Left renal cortex interstitium (tissue), 4 donors: ENCODE measurements around the gene CENPS. TPM values are rescaled to one million over a fixed set of nuclear protein-coding genes. Genes with fewer than 3 reads are reported as not detected.
"Not testable (repeated sequence)": the region's sequence is repeated elsewhere in the genome, so short reads cannot be mapped to it uniquely, and the experiment has no call there.

Source experiments
- DNase-seq, 4 donors: peaks; one replicate each; pipeline ENCODE4 v3.0.0-alpha.2; 2013; ENCODE audit warnings: low read depth in 4 of 4, low spot score in 2 of 4, missing footprints in 1 of 4
- polyA plus RNA-seq, 4 donors: library from polyadenylated mRNA; unstranded; fragments of 120-200 nt; gene quantifications; one replicate each; pipeline ENCODE4 v1.2.1, GENCODE V29; 2013; ENCODE audit not compliant: insufficient read length in 4 of 4

Gene CENPS
- polyA plus RNA-seq: 10 to 100 TPM; 35.3 to 41.6 (median 38.7) TPM

DNA sequence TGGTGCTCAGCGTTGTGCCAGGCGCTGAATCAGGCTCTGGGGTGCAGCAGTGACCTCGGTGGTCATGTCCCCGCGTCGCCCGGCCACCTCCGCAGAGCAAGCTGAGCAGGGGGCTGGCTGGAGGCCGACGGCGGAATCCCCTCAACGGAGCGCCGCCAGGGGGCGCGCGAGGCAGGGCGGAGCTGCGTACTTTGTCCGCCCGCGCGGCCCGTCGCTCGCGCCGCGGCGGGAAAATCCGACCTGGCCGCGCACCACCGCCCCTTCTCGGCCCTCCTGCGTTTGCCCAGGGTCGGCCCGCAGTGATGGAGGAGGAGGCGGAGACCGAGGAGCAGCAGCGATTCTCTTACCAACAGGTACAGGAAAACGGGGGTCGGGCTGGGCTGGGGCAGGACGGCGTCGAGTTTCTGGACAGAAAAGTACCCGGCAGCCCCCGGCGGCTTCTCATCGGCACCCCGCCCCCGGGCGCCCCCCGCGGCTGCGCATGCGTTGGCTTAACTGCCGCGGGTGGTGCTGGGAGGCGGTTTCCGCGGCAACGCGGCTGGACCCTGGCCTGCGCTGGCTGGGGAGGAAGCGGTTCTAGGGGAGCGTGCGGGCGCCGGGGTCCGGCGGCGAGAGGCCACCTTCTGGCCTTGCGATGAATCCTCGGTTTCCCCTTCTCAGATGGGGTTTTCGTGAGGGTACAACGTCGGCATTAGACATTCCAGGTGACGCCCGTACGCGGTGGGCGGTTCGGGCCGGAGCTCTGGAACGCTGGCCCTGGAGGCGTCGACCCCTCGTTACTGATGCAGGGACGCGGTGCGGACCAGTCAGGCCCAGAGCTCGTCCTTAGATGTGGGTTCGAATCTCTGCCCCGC, at the start of gene CENPS:
TSS of gene CENPS (plus strand) at position 218 of the 854 bp plus-strand sequence. CDS start at position 303, 85 bp downstream.
- DNase-seq: peak; percentile 80 to 90 (median 84)

GRCh38 chr1:10380594-10381275, 49.5 kb upstream of the CENPS start:
- no peak for DNase-seq

- no peak for DNase-seq
These were observed 46.6 kb upstream of the CENPS start for GRCh38 chr1:10383630-10384029.

DNA sequence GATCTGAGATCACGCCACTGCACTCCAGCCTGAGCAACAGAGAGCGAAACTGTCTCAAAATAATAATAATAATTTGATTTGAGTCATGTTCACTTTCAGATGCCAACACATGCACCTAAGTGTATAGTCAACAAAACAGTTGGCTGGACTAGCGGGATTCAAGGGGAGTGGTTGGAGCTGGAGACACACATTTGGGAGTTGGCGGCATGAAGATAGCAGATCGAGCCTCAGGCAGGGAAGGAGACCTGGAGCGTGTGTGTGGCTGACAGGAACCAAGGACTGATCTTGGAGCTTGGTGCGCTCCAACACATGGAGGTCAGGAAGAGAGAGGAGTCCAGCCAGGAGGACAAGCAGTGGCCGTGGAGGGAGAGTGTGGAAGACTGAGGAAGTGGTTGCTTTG, 46.0 kb upstream of the CENPS start:
- no peak for DNase-seq

DNA sequence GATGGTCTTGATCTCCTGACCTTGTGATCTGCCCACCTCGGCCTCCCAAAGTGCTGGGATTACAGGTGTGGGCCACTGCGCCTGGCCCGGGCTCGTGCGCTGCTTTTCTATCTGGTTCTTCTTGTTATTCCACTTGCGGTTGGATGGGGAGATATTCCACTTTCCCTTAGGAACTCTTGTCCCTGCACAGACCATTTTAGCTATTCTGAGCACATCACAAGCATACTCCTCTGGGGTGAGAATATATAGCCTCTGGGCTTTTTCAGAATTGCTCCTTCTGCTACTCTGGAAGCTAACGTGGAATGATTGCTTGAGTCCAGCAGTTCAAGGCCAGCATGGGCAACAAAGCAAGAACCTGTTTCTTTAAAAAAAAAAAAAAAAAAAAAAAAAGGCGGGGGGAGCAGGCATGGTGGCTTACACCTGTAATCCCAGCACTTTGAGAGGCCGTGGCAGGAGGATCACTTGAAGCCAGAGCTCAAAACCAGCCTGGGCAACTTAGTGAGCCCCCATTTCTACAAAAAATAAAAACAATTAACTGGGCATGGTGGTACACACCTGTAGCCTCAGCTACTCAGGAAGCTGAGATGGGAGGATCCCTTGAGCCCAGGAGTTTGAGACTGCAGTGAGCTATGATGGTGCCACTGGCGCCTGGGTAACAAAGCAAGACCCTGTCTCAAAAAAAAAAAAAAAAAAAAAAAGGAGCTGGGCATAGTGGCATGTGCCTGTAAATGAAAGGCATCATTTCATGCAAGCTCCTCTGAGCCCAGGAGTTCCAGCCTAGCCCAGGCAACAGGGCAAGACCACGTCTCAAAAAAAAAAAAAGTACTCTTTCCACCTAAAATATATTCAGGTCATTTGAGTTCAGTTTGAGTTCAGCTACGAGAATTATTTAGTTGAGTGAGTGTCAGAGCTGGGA, 43.2 kb upstream of the CENPS start:
- no peak for DNase-seq

- peak in 3 of 4 donors; percentile 19 to 24 (median 21) for DNase-seq
These were observed 42.4 kb upstream of the CENPS start for GRCh38 chr1:10387677-10388386.

DNA sequence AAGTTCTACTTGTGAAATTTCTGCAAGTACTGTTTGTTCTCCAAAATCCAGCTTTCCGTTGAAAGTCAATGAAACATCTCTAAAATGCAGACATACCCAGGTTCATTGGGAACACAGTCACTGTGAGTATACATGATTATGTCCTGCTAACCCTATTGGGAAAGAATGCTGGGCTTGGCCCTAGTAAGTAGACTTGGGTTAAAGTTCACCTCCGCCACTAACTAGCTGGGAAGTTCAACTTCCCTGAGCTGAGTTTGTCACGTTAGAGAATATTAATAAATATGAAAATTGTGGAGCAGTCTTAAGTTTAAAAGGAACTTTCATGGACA, 41.9 kb upstream of the CENPS start:
- DNase-seq: no peak

- no peak for DNase-seq
These were observed 40.8 kb upstream of the CENPS start for GRCh38 chr1:10389271-10389973.

DNA sequence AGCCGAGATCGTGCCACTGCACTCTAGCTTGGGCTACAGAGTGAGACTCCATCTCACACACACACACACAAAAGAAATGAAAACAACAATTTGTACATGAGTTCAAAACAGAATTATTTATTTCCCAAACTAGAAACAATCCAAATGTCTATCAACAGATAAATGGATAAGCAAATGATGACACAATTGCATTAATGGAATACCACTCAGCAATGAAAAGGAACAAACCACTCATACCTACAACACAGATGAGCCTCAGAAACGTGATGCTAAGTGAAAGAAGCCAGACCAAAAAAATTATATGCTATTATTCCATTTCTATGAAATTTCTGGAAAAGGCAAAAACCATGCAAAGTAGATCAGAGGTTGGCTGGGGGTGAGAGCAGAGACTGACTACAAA, 33.4 kb upstream of the CENPS start:
- DNase-seq: no peak

- DNase-seq: no peak
These were observed 31.9 kb upstream of the CENPS start for GRCh38 chr1:10398278-10398733.

GRCh38 chr1:10398734-10399443, 31.3 kb upstream of the CENPS start, which contains the start of gene PGD:
Gene PGD, plus strand, starts transcription at chr1:10399064. Its CDS starts 54 bp downstream, at chr1:10399118.
- DNase-seq: peak; percentile 86 to 96 (median 91)

- DNase-seq: peak in 2 of 4 donors; percentile 7 to 14
These were observed 30.7 kb upstream of the CENPS start for GRCh38 chr1:10399444-10399941.

DNA sequence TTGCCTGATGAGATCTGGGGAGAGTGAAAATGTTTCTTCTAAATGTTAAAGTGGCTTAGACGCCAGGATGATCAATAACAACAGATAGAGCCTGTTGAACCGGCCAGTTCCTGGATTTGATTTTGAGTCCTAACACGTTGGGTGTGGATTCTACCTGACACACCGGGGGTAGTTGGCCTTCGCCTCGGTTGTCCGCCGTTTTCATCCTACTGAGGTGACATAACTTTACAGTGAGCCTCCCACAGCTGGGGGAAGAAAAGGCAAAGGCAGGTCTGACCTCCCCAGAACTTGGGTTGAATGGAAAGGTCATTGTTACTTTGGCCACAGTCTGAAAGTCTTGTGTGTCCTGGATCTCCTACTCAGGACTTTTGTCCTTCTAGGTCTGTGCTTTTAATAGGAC, 30.2 kb upstream of the CENPS start:
- DNase-seq: no peak

DNA sequence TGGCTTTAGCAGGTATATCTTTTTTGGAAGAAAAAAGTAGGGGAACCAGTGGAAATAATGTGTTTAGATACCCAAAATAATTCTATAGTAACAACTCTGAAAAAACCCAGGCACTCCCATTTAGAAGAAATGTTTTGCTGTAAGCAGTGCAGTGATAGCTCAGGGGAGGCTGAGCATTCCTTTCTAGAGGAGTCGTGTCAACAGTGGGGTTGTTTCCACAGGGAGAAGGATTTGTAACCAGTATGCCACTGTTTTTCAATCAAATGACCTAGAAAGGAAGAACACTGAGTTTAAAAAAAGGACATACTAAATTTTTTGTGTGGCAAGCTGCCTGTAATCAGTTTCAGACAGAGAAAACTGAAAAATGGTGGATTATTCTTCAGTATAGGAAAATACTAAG, 29.0 kb upstream of the CENPS start:
- no peak for DNase-seq

GRCh38 chr1:10402729-10403274, 27.4 kb upstream of the CENPS start:
- DNase-seq: no peak

DNA sequence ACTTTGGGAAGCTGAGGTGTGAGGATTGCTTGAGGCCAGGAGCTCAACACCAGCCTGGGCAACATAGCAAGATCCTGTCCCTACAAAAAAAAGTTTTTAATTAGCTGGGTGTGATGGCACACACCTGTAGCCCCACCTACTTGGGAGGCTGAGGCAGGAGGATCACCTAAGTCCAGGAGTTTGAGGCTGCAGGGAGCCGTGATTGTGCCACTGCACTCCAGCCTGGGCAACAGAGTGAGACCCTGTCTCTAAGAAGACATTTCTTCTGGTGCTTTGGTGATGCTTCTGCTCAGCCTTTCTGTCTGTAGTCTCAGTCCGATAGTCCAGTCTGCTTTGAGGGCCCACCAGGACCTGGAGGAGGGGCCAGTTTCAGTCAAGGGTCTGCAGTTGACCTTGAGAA, 23.0 kb upstream of the CENPS start:
- no peak for DNase-seq

- no peak for DNase-seq
These were observed 14.9 kb upstream of the CENPS start for GRCh38 chr1:10415211-10415930.

GRCh38 chr1:10415967-10416366, 14.3 kb upstream of the CENPS start:
- not testable (repeated sequence) for DNase-seq
